RKO (cell line): Measurements from ENCODE around the gene SLMAP.

ENCODE experiments used
- DNase-seq: peaks from one replicate; pipeline ENCODE4 v3.0.0-alpha.2; 2016; ENCODE audit warnings: low spot score

SLMAP gene

GRCh38 chr3:57890874-57891273, 134.8 kb downstream of the SLMAP start:
- no peak for DNase-seq

- DNase-seq, result peak; percentile 30
Observed at GRCh38 chr3:57892423-57892822, 136.3 kb downstream of the SLMAP start.

- DNase-seq, result no peak
Observed at GRCh38 chr3:57893156-57893555, 137.0 kb downstream of the SLMAP start.

- DNase-seq, result no peak
Observed at GRCh38 chr3:57893668-57894067, 137.6 kb downstream of the SLMAP start.

GRCh38 chr3:57896031-57896430, 139.9 kb downstream of the SLMAP start:
- DNase-seq, result no peak

- DNase-seq, result no peak
Observed at GRCh38 chr3:57896691-57897090, 140.6 kb downstream of the SLMAP start.

GRCh38 chr3:57900786-57901185, 144.7 kb downstream of the SLMAP start:
- no peak for DNase-seq

DNA sequence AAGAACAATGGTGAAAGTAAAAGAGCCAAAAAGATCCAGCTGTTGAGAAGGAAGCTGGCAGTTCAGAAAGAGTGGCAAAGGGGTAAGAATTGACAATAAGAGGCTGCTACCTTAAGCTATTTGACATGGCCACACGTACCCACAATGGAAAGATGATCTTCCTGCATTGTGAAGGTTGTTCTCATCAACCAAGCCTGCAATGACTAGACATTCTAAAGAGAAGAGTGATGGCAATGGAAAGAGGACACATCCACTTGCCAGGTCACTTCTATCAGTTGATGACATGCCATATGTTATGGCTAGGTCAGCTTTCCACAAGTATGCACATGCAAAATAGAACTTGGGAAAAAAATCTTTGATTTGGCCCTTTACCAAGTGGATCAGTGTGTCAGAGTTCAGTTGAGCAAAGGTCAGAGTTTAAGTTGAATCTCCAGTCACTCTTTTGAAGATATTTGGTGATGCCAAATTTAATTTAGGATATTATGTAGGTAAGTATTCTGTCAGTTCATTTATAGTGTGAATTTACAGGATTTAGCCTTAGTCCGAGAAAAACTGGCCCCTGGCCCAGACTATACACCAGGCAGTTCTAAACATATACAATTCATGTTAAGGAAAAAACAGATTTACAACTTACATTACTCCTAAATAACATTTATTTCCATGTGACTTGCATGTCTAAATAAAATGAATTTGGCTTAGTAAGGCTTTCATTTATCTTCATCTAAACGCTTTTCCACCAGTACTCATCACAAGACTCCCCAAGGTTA, 147.2 kb downstream of the SLMAP start:
- DNase-seq, result no peak

DNA sequence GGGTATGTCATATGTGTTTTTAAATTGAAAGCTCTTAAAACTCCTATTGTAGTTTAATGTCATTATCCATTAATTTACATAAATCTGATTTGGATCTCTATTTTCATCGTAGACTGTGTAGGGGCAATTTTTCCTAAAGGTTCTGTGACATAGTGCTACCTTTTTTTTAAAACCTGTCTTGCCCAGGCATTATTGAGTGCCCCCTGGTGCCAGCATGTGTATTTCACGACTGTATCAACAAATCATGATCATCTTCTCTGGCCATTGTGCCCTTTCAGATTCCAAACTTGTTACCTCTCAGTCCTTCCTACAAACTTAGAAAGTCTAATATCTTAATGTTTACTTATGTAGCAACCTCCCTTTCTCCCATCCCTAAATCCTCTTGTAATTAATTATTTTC, 154.9 kb downstream of the SLMAP start:
- DNase-seq, result peak; percentile 40

- DNase-seq, result no peak
Observed at GRCh38 chr3:57911593-57911992, 155.5 kb downstream of the SLMAP start.

DNA sequence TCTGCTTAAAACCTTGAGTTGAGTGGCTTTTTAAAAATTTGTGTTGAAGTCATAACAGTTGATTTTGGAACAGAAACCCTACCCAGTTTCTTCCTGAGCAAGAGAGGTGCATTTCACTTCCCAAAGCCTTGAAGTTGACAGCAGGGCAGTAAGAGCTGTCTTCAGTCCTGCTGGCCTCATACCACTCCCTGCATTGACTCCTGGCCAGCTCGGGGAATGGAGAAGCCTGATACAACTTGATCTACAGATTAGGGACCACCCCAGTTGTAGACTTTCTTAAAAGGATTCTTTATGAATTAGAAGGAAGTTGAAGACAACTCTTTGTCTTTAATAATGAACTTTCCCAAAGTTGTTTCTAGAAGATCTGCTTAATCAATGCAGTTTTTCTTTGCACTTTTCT, 161.5 kb downstream of the SLMAP start:
- DNase-seq, result no peak

GRCh38 chr3:57918123-57918837, 162.2 kb downstream of the SLMAP start:
- DNase-seq, result peak; percentile 19

DNA sequence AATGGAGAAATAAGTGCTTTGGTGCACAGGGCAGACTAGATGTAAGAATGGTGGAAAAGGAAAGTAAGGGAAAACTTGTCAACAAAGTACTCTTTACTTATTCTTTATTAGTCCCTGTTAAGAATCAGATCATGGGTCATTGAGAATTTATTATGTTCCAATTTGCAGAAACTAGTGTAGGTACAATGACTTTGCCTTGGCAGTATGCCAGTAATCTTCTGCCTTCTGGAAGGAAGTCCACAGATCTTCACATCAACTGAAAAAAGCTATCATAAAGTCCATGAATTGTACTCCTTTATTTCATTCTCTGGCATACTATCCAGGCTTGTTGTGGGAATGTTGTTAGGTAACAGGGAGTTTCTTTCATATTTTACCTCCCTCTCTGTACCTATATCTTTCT, 163.9 kb downstream of the SLMAP start:
- no peak for DNase-seq

DNA sequence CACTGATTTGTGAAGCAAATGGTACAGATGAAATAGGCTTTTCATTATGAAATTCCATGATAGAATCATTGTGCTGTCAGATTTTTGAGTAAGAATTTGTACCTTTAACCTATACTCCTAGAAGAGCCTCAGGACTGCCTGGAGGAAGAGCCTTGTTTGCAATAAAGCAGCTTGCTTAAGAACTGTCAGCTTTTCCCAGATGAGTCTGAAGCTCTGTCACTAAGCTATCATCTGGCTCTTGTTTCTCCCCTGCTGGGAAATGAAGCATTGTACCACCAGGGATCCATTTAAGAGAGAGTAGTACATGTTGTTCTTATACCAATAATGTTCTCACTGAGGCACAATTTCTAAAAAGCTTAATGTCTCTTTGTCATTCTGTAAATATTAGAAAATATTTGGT, 167.0 kb downstream of the SLMAP start:
- no peak for DNase-seq

DNA sequence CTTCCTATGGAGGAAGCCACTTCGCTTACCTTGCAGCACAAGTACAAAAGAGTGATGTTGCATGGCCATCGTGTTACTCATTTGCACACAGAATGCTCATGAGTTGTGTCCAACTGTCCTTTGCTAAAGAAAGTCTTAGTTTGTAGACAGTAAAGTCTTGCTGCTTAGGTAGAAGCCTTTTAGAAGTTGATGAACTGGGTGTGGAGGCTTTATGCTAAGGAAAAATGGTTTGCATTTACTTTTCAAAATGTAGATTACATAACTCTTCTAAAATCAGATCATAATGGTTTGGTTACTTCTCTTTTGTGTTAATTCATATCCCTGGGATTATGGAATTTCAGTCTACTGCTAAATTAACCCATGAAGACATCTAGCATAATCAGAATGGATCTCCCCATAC, 167.6 kb downstream of the SLMAP start:
- no peak for DNase-seq

GRCh38 chr3:57927166-57927565, 171.1 kb downstream of the SLMAP start:
- DNase-seq, result no peak

DNA sequence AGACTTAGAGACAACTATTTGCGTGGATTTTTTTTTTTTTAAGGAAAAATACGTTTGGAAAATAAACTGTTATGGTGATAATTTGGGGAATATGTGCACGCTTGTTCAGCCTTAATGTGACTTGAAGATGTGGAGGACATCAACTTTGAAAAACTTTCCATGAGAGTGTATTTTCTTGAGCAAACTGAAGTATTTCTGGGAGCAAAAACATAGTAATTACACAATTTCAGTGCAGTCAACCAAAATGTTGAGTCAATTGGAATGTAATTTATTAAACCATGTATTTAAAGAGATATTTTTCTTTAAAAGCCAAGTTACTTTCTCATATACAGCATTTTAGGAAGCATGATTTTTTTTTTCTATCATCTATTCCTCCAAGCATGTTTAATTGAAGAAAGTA, 171.8 kb downstream of the SLMAP start:
- no peak for DNase-seq

- DNase-seq, result no peak
Observed at GRCh38 chr3:57928511-57928910, 172.4 kb downstream of the SLMAP start.

GRCh38 chr3:57929988-57930387, 173.9 kb downstream of the SLMAP start:
- DNase-seq, result no peak

DNA sequence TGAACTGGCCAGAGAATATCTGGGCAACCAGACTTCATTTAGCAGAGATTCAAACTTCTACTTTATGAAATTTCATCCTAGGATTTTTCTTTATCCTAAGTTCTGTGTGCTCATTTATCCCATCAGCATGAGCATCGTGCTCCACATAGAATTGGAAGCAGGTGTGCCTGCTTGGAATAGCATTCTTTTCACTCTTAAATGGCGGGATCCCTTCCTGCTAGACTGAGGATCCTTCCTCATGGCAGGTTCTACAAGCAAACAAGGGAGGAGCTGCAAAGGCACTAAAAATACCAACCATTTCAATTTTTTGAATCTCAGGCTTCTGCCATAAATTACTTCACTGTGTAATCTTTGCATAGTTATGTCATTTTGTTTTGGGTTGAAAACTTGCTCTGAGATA, 177.5 kb downstream of the SLMAP start:
- no peak for DNase-seq

DNA sequence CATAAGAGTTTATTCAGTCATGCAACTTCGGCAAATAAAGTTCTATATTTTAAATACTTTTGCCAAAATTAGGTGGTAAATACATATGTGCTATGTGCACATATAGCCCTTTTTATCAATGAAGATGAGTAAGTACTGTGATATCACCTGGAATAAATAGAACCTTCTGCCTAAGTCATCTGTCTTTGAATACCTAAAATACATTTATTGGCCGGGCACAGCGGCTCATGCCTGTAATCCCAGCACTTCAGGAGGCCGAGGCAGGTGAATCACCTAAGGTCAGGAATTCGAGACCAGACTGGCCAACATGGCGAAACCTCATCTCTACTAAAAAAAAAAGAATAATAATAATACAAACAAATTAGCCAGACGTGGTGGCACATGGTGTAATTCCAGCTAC, 178.3 kb downstream of the SLMAP start:
- DNase-seq, result no peak

DNA sequence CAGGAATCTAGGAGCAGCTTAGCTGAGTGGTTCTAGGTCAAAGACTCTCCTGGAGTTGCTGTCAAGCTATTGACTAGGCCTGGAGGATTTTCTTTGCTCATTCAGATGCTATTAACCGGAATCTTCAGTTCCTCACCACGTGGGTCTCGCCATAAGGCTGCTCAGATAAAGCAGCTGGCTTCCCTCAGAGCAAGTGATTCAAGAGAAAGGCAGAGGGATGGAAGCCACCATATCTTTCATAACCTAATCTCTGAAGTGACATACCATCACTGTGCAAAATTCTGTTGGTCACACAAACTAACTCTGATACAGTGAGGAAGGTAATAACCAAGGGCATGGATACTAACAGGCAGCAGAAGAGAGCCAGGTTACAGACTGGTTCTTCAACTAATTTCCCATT, 179.4 kb downstream of the SLMAP start:
- no peak for DNase-seq

GRCh38 chr3:57937092-57937491, 181.0 kb downstream of the SLMAP start:
- DNase-seq, result no peak

DNA sequence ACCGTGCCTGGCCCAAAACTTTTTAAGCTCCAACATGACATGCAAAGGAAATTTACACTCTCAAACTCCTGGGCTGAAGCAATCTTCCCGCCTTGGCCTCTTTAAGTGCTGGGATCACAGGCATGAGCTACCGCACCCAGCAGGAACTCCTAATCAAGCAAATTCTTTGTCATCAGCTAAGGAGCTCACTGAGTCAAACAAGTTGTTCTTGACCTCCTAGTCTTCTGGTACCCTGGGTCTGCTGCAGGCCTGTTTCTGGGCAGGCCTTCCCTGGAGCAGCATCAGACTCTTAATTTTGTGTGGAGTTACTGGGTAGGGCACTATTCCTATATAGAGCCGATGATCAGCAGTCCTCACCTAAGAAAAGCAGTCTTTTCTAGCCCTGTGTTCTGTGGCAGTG, 183.7 kb downstream of the SLMAP start:
- DNase-seq, result no peak
